ENCODE results near the gene XPR1.

DNA sequence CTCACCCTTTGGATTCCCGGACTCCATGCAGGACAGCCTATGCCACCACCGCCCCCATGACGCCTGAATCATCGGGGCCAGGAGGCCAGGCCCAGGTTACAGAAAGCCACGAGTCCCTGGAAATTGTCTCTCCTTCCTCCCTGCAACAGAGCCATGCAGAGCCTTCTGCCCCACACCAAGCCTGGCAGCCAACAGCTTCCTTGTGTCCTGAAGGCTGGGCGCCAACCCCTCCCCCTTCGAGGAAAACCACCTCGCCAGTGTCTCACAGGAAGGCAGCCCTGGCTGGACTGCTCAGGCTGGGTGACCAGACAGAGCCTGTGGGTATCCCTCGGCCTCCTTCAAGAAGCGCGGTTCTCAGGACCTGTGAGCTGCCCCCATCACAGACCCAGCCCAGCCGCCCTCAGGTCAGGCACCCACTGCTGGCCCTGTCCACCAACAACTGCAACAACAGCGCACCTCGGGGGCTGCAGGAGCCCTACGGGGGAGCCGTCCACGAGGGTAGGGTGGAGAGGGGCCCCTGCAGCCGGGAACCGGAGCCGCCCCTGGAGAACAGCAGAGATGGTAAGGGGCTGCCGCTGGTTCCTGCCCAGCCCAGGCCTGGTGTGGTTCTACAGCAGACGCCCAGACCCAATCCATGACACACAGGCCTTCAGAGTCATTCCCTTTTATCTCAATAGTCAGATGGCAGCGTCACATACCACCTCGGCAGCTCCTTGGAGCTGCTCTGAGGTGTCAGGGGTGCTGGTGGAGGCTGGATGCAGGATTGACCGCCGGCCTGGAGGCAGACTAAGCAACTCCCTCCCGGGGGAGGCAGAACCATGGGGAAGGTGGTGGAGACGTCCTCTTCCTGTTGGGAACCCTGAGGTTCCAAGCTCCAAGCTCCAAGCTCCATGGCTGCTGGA lies 304.5 kb downstream of the XPR1 start:
- TF ChIP-seq CTCF (IDR thresholded peaks at IDR 0.05; ENCODE audit: extremely low read depth in 1 of 2, insufficient read depth in 1 of 2, low read depth in 1 of 2, low read length in 2 of 2) (no peak), POLR2AphosphoS5 (IDR thresholded peaks at IDR 0.05; ENCODE audit: insufficient read depth, low read depth, low read length) (no peak), POLR2A (IDR thresholded peaks at IDR 0.05; ENCODE audit: low read depth, low read length) (no peak), MYC (IDR thresholded peaks at IDR 0.05; ENCODE audit: low read depth, low read length) (no peak), FOS (IDR thresholded peaks at IDR 0.05; ENCODE audit: borderline replicate concordance, insufficient read depth, low read length) (no peak)
- TF ChIP-seq, protein P1, sequence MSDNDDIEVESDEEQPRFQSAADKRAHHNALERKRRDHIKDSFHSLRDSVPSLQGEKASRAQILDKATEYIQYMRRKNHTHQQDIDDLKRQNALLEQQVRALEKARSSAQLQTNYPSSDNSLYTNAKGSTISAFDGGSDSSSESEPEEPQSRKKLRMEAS (IDR thresholded peaks at IDR 0.05; ENCODE audit: insufficient read depth, insufficient read length), result no peak

Data from endothelial cell of umbilical vein (primary cell).